Activated CD4-positive, CD25-positive, alpha-beta regulatory T cell treated with anti-CD3 and anti-CD28 coated beads, Interleukin-2, amount 50 U/mL, for 24 hours (primary cell): ENCODE results near the gene PLD2.

Experiments
- ATAC-seq, 2 donors: fragments of 150-1000 bp; cut with Tn5 transposase; one replicate each; pipeline ENCODE4 v1.10.0; 2021; ENCODE audit warnings: mild to moderate bottlenecking in 1 of 2, moderate library complexity in 1 of 2

The PLD2 gene

GRCh38 chr17:4789951-4790704 is 16.8 kb upstream of the PLD2 start:
- ATAC-seq = peak; percentile 88

- no peak for ATAC-seq
Measured at GRCh38 chr17:4790705-4791088, 16.3 kb upstream of the PLD2 start.

GRCh38 chr17:4795168-4795567 is 11.8 kb upstream of the PLD2 start:
- no peak for ATAC-seq

GRCh38 chr17:4796552-4796920 is 10.4 kb upstream of the PLD2 start:
- ATAC-seq = peak; percentile 28 to 33

GRCh38 chr17:4800462-4801196 is 6.3 kb upstream of the PLD2 start:
- ATAC-seq = no peak

GRCh38 chr17:4802228-4802627 is 4.7 kb upstream of the PLD2 start, which contains the start of gene C17orf114:
Gene C17orf114, minus strand, starts transcription at chr17:4802328.
- no peak for ATAC-seq

- no peak for ATAC-seq
Measured at GRCh38 chr17:4806456-4806776, 536 bp upstream of the PLD2 start.

GRCh38 chr17:4807605-4808377 is 839 bp downstream of the PLD2 start:
- no peak for ATAC-seq

- ATAC-seq = no peak
Measured at GRCh38 chr17:4808378-4808767, 1.4 kb downstream of the PLD2 start.

- ATAC-seq = no peak
Measured at GRCh38 chr17:4810696-4811290, 3.8 kb downstream of the PLD2 start.

- ATAC-seq = no peak
Measured at GRCh38 chr17:4811471-4811870, 4.5 kb downstream of the PLD2 start.

GRCh38 chr17:4812690-4813089 is 5.7 kb downstream of the PLD2 start:
- no peak for ATAC-seq

GRCh38 chr17:4815043-4815675 is 8.2 kb downstream of the PLD2 start:
- ATAC-seq = no peak

- no peak for ATAC-seq
Measured at GRCh38 chr17:4816826-4817225, 9.9 kb downstream of the PLD2 start.

GRCh38 chr17:4818276-4818675 is 11.3 kb downstream of the PLD2 start:
- no peak for ATAC-seq

GRCh38 chr17:4822835-4823234 is 15.9 kb downstream of the PLD2 start:
- no peak for ATAC-seq

GRCh38 chr17:4823373-4824089 is 16.6 kb downstream of the PLD2 start:
- ATAC-seq = no peak

GRCh38 chr17:4827399-4827798 is 20.4 kb downstream of the PLD2 start:
- no peak for ATAC-seq

- ATAC-seq = peak; percentile 10 to 22
Measured at GRCh38 chr17:4832829-4833177, 25.9 kb downstream of the PLD2 start.

- peak; percentile 90 to 92 for ATAC-seq
Measured at GRCh38 chr17:4833178-4833940, 26.4 kb downstream of the PLD2 start, which contains the start of gene MINK1. Gene MINK1, plus strand, starts transcription at chr17:4833340. Its CDS starts 244 bp downstream, at chr17:4833584.
